LNCaP clone FGC (cell line): Measurements from ENCODE around the gene AHCTF1.

Experiments used
- DNase-seq: peaks from one replicate; pipeline ENCODE4 v3.0.0-alpha.2; 2011; ENCODE audit warnings: low read depth
- H3K4me3 ChIP-seq: 2 replicates; pipeline ENCODE4 v1.5.1; 2011; ENCODE audit warnings: mild to moderate bottlenecking, low read depth, low read length, control low read depth
- TF ChIP-seq, protein P1 (sequence below): IDR thresholded peaks from 2 replicates; pipeline ENCODE4 v1.5.1; 2012; ENCODE audit warnings: mild to moderate bottlenecking; ENCODE audit not compliant: control insufficient read depth, insufficient read depth; ENCODE audit errors: extremely low read depth

The AHCTF1 gene

DNA sequence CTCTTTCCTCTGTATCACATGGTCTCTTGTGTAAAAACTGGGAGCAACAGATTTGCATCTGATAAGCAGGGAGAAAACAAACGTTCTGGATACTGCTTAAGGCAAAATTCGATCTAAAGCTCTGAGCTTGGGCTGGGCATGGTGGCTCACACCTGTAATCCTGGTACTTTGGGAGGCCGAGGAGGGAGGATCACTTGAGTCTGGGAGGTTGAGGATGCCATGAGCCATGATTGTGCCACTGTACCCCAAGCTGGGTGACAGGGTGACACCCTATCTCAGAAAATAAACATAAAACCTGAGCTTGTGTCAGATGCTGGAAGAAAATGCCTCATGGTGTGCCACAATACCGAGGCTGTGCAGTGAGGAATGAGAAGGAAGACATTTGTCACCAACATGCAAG lies 133.6 kb downstream of the AHCTF1 start:
- H3K4me3 ChIP-seq = no peak overlapping the region
- no peak for DNase-seq
- TF ChIP-seq, protein P1, sequence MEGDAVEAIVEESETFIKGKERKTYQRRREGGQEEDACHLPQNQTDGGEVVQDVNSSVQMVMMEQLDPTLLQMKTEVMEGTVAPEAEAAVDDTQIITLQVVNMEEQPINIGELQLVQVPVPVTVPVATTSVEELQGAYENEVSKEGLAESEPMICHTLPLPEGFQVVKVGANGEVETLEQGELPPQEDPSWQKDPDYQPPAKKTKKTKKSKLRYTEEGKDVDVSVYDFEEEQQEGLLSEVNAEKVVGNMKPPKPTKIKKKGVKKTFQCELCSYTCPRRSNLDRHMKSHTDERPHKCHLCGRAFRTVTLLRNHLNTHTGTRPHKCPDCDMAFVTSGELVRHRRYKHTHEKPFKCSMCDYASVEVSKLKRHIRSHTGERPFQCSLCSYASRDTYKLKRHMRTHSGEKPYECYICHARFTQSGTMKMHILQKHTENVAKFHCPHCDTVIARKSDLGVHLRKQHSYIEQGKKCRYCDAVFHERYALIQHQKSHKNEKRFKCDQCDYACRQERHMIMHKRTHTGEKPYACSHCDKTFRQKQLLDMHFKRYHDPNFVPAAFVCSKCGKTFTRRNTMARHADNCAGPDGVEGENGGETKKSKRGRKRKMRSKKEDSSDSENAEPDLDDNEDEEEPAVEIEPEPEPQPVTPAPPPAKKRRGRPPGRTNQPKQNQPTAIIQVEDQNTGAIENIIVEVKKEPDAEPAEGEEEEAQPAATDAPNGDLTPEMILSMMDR = no peak

DNA sequence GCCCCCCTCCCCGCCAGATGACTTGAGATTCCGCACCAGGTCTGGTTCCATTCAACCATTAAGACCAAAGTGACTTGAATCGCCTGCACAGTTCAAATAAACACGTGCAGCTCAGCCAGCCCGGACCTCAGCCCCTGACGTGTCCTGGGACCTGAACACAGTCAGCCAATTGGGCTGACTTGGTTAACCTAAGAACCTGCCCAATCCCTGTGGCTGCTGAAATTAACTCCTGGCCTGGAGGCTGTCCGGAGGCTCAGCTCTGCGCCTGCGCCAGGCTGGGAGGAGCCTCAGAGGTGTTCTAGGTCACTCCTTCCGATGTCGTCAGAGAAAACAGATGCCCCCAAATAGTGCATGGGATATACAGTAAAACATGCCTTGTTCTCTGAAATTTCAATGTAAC lies 134.2 kb downstream of the AHCTF1 start:
- TF ChIP-seq, protein P1 = no peak
- H3K4me3 ChIP-seq = no peak overlapping the region
- DNase-seq = no peak

DNA sequence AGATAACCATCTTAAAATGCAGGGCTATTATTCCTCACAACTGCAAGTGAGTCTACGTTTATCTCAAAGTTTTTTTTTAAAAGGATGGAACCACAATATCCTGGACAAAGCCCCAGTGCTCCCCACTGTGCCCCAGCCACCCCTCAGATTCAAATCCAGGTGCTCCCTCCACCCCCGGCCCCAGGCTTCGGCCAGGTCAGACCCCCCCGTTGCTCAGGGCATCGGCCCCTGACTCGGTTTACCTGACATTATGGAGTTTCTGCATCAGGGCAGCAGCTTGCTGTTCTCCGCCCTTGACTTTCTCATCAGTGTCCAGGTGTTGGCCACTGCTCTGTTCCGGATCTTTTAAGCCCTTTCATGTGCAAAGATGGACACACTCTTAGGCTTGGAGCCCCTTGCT lies 134.6 kb downstream of the AHCTF1 start:
- TF ChIP-seq, protein P1 = no peak
- H3K4me3 ChIP-seq = no peak overlapping the region

DNA sequence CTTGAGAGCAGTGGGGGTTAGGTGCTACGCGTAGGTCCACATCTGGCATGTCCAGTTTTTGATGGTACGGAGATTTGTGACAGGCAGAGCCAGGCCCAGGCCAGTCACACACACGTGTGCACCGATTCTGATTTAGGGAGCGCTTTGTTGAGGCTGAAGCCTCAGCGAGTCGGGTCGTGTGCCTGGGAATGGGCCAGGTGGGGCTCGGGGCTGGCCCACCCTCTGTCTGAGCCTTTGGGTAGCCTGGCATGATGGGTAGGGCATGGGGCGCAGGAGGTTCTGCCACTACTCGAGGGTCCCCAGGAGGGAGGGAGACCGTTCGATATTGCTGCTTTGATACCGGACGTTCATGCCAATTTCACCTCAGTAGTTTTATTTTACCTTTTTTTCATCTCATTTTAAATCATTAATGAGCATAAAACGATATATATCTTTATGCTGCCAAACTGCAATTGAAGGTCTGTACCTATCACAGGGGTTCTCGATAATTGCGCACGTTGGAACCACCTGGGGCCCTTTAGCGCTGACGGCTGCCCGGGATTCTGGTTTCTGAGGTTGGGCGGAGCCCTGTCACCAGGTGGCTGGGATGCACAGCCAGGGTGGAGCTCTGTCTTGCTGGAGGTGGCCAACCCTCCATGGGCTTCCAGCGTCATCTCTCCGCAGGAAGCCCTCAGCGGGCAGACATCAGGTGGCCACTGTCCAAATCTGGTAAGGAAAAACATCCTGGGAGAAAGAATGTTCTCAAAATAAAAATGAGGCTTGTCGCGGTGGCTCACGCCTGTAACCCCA lies 135.6 kb downstream of the AHCTF1 start:
- no peak for DNase-seq
- TF ChIP-seq, protein P1 = no peak
- H3K4me3 ChIP-seq = no peak overlapping the region

More for the DNA sequence above, 134.6 kb downstream of the AHCTF1 start:
- DNase-seq = no peak

DNA sequence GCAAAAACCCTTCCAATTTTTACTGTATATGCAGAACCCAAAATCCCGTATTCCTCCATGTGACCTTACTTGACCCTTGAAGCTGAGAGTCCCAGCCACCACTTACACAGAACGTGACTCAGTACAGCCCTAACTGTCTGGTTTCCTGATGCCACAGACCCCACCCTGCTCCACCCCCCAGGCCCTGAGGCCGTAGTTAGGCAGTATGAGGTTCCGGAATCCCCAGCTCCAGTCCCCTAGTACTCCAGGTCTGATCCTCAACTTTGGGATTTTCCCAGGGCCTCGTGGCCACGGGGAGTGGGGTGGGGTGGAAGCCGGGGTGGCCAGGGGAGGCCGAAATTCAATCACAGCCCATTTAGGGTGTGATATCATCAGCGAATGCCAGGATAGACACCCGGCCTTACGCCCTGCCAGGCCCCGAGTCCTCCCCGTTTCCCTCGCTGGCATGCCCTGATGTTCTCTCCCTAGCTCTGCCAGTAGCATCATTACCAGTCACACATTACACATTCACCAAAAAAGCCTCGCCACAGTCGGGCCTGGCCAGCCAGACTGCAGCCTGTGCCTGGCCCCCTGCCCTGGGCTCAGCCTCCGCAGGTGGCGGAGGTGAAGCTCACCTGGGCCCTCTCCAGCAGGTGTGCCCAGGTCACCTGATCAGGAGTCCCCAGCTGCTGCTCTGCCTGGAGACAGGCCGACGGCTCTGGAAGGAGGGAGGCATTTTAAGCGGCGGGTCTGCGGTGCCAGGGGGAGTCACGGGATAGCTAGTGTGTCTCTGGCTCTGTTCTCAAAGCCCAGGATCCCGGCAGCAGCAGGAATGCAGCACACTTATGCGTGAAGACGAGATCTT lies 136.7 kb downstream of the AHCTF1 start:
- no peak overlapping the region for H3K4me3 ChIP-seq
- no peak for DNase-seq
- TF ChIP-seq, protein P1 = no peak

DNA sequence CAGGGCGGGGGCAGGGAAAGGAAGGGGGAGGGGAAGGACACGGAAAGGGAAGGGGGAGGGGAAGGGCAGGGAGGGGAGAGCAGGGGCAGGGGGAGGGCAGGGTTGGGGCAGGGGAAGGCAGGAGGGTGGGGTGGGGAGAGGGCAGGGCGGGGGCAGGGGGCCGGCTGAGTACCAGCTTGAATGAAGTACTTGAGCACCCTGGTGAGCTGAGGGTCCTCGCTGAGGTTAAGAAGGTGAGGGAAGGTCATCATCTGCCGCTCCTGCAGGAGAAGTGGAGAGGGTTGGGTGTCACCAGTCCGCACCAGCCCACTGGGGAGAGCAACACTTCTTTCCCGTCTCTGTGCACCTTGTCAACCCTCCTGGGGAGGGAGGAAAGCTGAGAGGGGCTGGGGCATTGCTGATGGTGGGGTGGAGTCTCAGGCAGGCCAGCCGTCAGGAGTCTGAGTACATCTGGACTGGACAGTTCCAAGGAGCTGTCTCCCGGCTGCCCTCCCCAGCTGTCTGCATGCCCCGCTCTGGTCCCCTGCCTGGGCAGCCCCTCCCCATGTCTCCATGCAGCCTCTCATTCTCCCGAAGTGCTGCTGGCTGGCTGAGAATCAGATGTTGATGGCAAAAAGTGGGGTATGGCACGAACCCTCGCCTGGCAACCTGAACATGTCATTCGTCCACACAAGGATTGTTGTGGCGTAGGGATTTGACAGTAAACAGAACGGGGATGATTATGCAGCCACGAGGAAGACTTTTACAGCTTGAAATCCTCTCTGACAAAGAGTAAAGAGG lies 137.5 kb downstream of the AHCTF1 start:
- no peak overlapping the region for H3K4me3 ChIP-seq
- DNase-seq = no peak
- TF ChIP-seq, protein P1 = no peak
